Keratinocyte (primary cell): ENCODE data around the gene ARHGEF3. TPM values are rescaled to one million over a fixed set of nuclear protein-coding genes. Genes with fewer than 3 reads are reported as not detected.
A peak's percentile ranks its signal among the peaks of the same experiment; 100 is the strongest.

Source experiments
- DNase-seq: peaks from one replicate; pipeline ENCODE4 v3.0.0-alpha.2; 2011; ENCODE audit warnings: low read depth, missing footprints, low spot score
- FAIRE-seq: peaks from 2 replicates; lab custom pipeline; 2011; peaks lifted over from hg19 to GRCh38; lab: Jason Lieb, UNC
- H2AFZ ChIP-seq: 2 replicates; pipeline ENCODE4 v1.6.0; 2012; ENCODE audit warnings: low read length, control low read depth, inconsistent platforms; ENCODE audit not compliant: control insufficient read depth
- H3K27ac ChIP-seq: 2 replicates; pipeline ENCODE4 v1.5.1; 2011; ENCODE audit warnings: low read length; ENCODE audit not compliant: control insufficient read depth, insufficient read depth
- H3K27me3 ChIP-seq: 3 replicates; pipeline ENCODE4 v1.6.0; 2011; ENCODE audit warnings: low read length; ENCODE audit not compliant: control insufficient read depth, insufficient read depth; ENCODE audit errors: extremely low read depth
- H3K36me3 ChIP-seq, 2 experiments: 2 replicates in 1 of 2; 3 replicates in 1 of 2; pipeline ENCODE4 v1.5.1; 2011; ENCODE audit warnings: low read length in 2 of 2, mild to moderate bottlenecking in 1 of 2; ENCODE audit not compliant: control insufficient read depth in 2 of 2, insufficient read depth in 2 of 2; ENCODE audit errors: extremely low read depth in 1 of 2
- H3K4me1 ChIP-seq: 3 replicates; pipeline ENCODE4 v1.5.1; 2011; ENCODE audit warnings: low read length; ENCODE audit not compliant: control insufficient read depth, insufficient read depth; ENCODE audit errors: extremely low read depth
- H3K4me2 ChIP-seq: 3 replicates; pipeline ENCODE4 v1.6.0; 2011; ENCODE audit warnings: low read depth, low read length; ENCODE audit not compliant: control insufficient read depth, insufficient read depth; ENCODE audit errors: extremely low read depth
- H3K4me3 ChIP-seq, 3 experiments: fragments of 200-600 bp in 1 of 3; sonication (generic) in 1 of 3; 2 replicates in 2 of 3; 3 replicates in 1 of 3; pipeline ENCODE4 v1.5.1; 2011 to 2016; ENCODE audit warnings: low read length in 3 of 3, mild to moderate bottlenecking in 3 of 3, control low read depth in 2 of 3, inconsistent platforms in 1 of 3, low read depth in 1 of 3, mixed read lengths in 1 of 3, mixed run types in 1 of 3, moderate library complexity in 1 of 3; ENCODE audit not compliant: control insufficient read depth in 2 of 3, insufficient read depth in 2 of 3; ENCODE audit errors: extremely low read depth in 1 of 3
- H3K79me2 ChIP-seq: 2 replicates; pipeline ENCODE4 v1.6.0; 2012; ENCODE audit warnings: low read length; ENCODE audit not compliant: control insufficient read depth, insufficient read depth
- H3K9ac ChIP-seq: 3 replicates; pipeline ENCODE4 v1.6.0; 2011; ENCODE audit warnings: low read length; ENCODE audit not compliant: control insufficient read depth, insufficient read depth; ENCODE audit errors: extremely low read depth
- H3K9me1 ChIP-seq: 3 replicates; pipeline ENCODE4 v1.6.0; 2011; ENCODE audit warnings: low read length; ENCODE audit not compliant: control insufficient read depth, insufficient read depth; ENCODE audit errors: extremely low read depth
- H3K9me3 ChIP-seq: 2 replicates; pipeline ENCODE4 v1.5.1; 2012; ENCODE audit warnings: low read depth, low read length; ENCODE audit not compliant: control insufficient read depth
- H4K20me1 ChIP-seq: 3 replicates; pipeline ENCODE4 v1.6.0; 2011; ENCODE audit warnings: low read length; ENCODE audit not compliant: control insufficient read depth, insufficient read depth; ENCODE audit errors: extremely low read depth
- CTCF ChIP-seq, 3 experiments: IDR thresholded peaks in 1 of 3; conservative IDR thresholded peaks in 1 of 3; optimal IDR thresholded peaks in 1 of 3; 2 replicates in 2 of 3; 3 replicates in 1 of 3; pipeline versions ENCODE3 to v1.5.1; 2011; ENCODE audit warnings: low read length in 3 of 3, mild to moderate bottlenecking in 3 of 3, moderate library complexity in 2 of 3, control low read depth in 1 of 3, inconsistent platforms in 1 of 3; ENCODE audit not compliant: insufficient read depth in 2 of 3; ENCODE audit errors: extremely low read depth in 1 of 3
- EZH2 ChIP-seq: IDR thresholded peaks from one replicate; pipeline ENCODE4 v1.6.1; 2012; ENCODE audit warnings: inconsistent platforms, mild to moderate bottlenecking, low read length, moderate library complexity
- dilution Hi-C: fragments of 300-500 bp; cut with MboI; formaldehyde crosslinking; loops from one replicate; pipeline ENCODE4 v1.7.0; 2020; ENCODE audit warnings: low sequenced_read_pairs; ENCODE audit not compliant: extremely low pct_ligation_motif_present
- polyA plus RNA-seq, 5 experiments: library from polyadenylated mRNA; depleted of rRNA in 3 of 5; stranded (reverse) in 3 of 5; stranded (forward) in 1 of 5; unstranded in 1 of 5; fragments of >200 nt; gene quantifications; 1 replicate in 1 of 5; 2 replicates in 3 of 5; 3 replicates in 1 of 5; pipeline versions ENCODE4 v1.2.1 to v1.2.3, GENCODE V29; 2011 to 2012; ENCODE audit warnings: missing spikeins in 2 of 5, low read depth in 1 of 5, low replicate concordance in 1 of 5

Gene ARHGEF3
- polyA plus RNA-seq, 1 donor (not counting 4 experiments of a cell fraction or from before 2014, with no cell fraction given), result 26.2 TPM

- no peaks in the 10 kb centered on the region for H4K20me1 ChIP-seq
- no peaks in the 10 kb centered on the region for H3K79me2 ChIP-seq
- peaks cover 2% of the 10 kb centered on the region for H3K9me1 ChIP-seq
- no peak for DNase-seq
- peak overlapping the region; percentile 42 for H3K27ac ChIP-seq
- H3K4me2 ChIP-seq, result peak overlapping the region; percentile 67
- H3K9me3 ChIP-seq, result no peaks in the 10 kb centered on the region
- TF ChIP-seq EZH2 (no peak), CTCF (optimal IDR thresholded peaks at IDR 0.05 in 1 of 3, IDR thresholded peaks at IDR 0.05 in 1 of 3, conservative IDR thresholded peaks at IDR 0.05 in 1 of 3; ENCODE audit: extremely low read depth in 1 of 3, insufficient read depth in 2 of 3, low read length in 3 of 3) (no peak)
- no peak for FAIRE-seq
- H3K4me1 ChIP-seq, result peaks cover 32% of the 10 kb centered on the region
- no peak overlapping the region for H3K9ac ChIP-seq
- H2AFZ ChIP-seq, result peak overlapping the region; percentile 60
- dilution Hi-C loops, result no loop called here
- no peak overlapping the region for H3K4me3 ChIP-seq
- H3K27me3 ChIP-seq, result no peaks in the 10 kb centered on the region
- H3K36me3 ChIP-seq, result no peaks in the 10 kb centered on the region
These were observed 9.9 kb upstream of the ARHGEF3 start for GRCh38 chr3:56811546-56812202.

DNA sequence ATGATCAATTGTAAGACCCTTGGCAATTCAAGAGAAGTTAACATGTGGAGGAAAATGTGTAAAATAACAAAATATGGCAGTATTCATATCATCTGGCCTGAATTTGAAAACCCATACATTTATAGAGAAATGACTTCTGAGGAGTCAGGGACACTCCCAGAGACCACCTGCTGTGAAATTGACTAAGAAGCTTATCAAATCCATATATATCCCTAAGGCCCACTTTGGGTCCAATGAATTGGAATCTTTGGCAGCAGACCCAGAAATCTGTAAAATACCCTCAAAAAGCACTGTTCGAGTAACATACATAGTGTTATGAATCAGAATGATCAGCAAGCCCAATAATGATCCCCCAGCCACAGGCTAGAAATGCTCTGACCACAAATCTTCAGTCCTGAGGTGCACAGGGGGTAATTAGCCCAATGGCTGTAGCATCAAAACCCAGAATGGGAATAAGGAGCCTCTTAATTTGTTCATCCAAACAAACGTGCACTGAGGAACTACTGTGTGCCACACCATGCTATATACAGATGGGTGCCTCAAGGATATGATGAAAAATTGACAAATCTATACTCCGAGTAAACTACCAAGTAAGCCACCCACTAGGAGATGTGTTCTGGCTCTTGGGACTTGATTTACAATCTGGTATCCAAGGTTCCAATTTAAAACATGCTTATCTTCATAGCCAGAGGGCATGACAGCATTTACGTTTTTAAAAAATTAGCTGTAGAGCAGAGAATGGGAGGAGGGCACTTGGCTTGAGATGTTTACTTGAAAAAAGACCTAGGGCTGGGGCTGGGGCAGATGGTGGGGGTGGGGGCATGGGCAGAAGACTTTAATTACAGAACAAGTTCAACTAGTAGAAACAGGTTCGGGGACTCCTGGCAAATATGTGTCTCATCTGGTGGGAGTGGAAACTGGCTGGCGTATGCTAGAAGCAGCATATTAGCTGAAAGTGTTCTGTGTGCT lies 9.1 kb upstream of the ARHGEF3 start:
- FAIRE-seq (peak; percentile 84), DNase-seq (no peak)
- H3K4me3 ChIP-seq, result no peak overlapping the region
- dilution Hi-C loops, result no loop called here
- H3K9me1 ChIP-seq, result peaks cover 2% of the 10 kb centered on the region
- no peak overlapping the region for H3K9ac ChIP-seq
- no peaks in the 10 kb centered on the region for H3K9me3 ChIP-seq
- peaks cover 32% of the 10 kb centered on the region for H3K4me1 ChIP-seq
- peak overlapping the region; percentile 42 for H3K27ac ChIP-seq
- no peaks in the 10 kb centered on the region for H3K36me3 ChIP-seq
- TF ChIP-seq CTCF (optimal IDR thresholded peaks at IDR 0.05 in 1 of 3, IDR thresholded peaks at IDR 0.05 in 1 of 3, conservative IDR thresholded peaks at IDR 0.05 in 1 of 3; ENCODE audit: extremely low read depth in 1 of 3, insufficient read depth in 2 of 3, low read length in 3 of 3), result no peak
- TF ChIP-seq EZH2, result no peak
- H4K20me1 ChIP-seq, result no peaks in the 10 kb centered on the region
- no peaks in the 10 kb centered on the region for H3K79me2 ChIP-seq
- peak overlapping the region; percentile 60 for H2AFZ ChIP-seq
- H3K4me2 ChIP-seq, result peak overlapping the region; percentile 67
- H3K27me3 ChIP-seq, result no peaks in the 10 kb centered on the region
